Measurements from ENCODE around the gene VSTM4.

DNA sequence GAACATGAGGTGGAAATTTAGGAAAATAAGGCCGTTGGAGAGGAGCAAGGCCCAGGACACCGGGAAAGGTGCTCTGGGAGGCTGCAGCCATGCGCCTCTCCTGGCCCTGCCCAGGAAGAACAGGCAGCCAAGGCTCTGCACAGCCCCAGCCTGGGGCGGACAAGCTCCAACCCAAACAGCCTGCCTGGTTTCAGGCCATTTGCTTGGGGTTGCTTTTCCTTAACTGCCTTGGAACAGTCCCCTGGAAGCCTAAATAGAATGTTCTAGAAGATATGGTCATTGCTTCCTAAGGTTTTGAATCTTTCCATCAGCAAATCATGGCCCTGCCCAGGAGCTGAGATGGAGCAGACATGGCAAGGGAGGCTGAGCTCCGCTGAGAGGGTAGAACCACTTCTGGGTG lies 11.0 kb downstream of the VSTM4 start:
- no peak for TF ChIP-seq EZH2phosphoT487 (IDR thresholded peaks at IDR 0.05; ENCODE audit: borderline replicate concordance, low read depth)
- TF ChIP-seq, protein P1, sequence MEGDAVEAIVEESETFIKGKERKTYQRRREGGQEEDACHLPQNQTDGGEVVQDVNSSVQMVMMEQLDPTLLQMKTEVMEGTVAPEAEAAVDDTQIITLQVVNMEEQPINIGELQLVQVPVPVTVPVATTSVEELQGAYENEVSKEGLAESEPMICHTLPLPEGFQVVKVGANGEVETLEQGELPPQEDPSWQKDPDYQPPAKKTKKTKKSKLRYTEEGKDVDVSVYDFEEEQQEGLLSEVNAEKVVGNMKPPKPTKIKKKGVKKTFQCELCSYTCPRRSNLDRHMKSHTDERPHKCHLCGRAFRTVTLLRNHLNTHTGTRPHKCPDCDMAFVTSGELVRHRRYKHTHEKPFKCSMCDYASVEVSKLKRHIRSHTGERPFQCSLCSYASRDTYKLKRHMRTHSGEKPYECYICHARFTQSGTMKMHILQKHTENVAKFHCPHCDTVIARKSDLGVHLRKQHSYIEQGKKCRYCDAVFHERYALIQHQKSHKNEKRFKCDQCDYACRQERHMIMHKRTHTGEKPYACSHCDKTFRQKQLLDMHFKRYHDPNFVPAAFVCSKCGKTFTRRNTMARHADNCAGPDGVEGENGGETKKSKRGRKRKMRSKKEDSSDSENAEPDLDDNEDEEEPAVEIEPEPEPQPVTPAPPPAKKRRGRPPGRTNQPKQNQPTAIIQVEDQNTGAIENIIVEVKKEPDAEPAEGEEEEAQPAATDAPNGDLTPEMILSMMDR (IDR thresholded peaks at IDR 0.05): no peak
- TF ChIP-seq TEAD4 (IDR thresholded peaks at IDR 0.05; ENCODE audit: borderline replicate concordance, insufficient read depth): no peak
- TF ChIP-seq YY1 (IDR thresholded peaks at IDR 0.05; ENCODE audit: low read depth): no peak
- TF ChIP-seq GABPA (IDR thresholded peaks at IDR 0.05; ENCODE audit: low read depth): no peak
- TF ChIP-seq, protein P2, sequence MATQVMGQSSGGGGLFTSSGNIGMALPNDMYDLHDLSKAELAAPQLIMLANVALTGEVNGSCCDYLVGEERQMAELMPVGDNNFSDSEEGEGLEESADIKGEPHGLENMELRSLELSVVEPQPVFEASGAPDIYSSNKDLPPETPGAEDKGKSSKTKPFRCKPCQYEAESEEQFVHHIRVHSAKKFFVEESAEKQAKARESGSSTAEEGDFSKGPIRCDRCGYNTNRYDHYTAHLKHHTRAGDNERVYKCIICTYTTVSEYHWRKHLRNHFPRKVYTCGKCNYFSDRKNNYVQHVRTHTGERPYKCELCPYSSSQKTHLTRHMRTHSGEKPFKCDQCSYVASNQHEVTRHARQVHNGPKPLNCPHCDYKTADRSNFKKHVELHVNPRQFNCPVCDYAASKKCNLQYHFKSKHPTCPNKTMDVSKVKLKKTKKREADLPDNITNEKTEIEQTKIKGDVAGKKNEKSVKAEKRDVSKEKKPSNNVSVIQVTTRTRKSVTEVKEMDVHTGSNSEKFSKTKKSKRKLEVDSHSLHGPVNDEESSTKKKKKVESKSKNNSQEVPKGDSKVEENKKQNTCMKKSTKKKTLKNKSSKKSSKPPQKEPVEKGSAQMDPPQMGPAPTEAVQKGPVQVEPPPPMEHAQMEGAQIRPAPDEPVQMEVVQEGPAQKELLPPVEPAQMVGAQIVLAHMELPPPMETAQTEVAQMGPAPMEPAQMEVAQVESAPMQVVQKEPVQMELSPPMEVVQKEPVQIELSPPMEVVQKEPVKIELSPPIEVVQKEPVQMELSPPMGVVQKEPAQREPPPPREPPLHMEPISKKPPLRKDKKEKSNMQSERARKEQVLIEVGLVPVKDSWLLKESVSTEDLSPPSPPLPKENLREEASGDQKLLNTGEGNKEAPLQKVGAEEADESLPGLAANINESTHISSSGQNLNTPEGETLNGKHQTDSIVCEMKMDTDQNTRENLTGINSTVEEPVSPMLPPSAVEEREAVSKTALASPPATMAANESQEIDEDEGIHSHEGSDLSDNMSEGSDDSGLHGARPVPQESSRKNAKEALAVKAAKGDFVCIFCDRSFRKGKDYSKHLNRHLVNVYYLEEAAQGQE (IDR thresholded peaks at IDR 0.05; ENCODE audit: low read depth, low read length): no peak
- TF ChIP-seq NRF1 (IDR thresholded peaks at IDR 0.05; ENCODE audit: low read depth, low read length): no peak
- TF ChIP-seq, protein P3, sequence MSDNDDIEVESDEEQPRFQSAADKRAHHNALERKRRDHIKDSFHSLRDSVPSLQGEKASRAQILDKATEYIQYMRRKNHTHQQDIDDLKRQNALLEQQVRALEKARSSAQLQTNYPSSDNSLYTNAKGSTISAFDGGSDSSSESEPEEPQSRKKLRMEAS (IDR thresholded peaks at IDR 0.05; ENCODE audit: low read depth): no peak
